Kidney epithelial cell (primary cell): ENCODE data around the gene CTSW. TPM values are rescaled to one million over a fixed set of nuclear protein-coding genes. Genes with fewer than 3 reads are reported as not detected.

Experiments
- DNase-seq: peaks from one replicate; pipeline ENCODE4 v3.0.0-alpha.2; 2010; ENCODE audit warnings: low read depth
- H3K27me3 ChIP-seq: 2 replicates; pipeline ENCODE4 v1.6.0; 2011; ENCODE audit warnings: low read length; ENCODE audit not compliant: control insufficient read depth, insufficient read depth
- H3K36me3 ChIP-seq: 2 replicates; pipeline ENCODE4 v1.5.1; 2011; ENCODE audit warnings: low read length; ENCODE audit not compliant: control insufficient read depth, insufficient read depth
- H3K4me3 ChIP-seq: 2 replicates; pipeline ENCODE4 v1.5.1; 2011; ENCODE audit warnings: low read depth, mild to moderate bottlenecking, control low read depth, low read length
- total RNA-seq: library from RNA; depleted of rRNA; stranded (reverse); fragments of >200 nt; gene quantifications from 2 replicates; pipeline ENCODE4 v1.2.3, GENCODE V29; 2015
- TF ChIP-seq, protein P1 (sequence below): IDR thresholded peaks from 2 replicates; pipeline ENCODE4 v1.5.1; 2011; ENCODE audit warnings: mild to moderate bottlenecking, moderate library complexity, low read length, control low read depth, inconsistent platforms; ENCODE audit not compliant: insufficient read depth, poor library complexity, severe bottlenecking

The CTSW gene
- total RNA-seq, 1 donor from 2014 or later = not detected

DNA sequence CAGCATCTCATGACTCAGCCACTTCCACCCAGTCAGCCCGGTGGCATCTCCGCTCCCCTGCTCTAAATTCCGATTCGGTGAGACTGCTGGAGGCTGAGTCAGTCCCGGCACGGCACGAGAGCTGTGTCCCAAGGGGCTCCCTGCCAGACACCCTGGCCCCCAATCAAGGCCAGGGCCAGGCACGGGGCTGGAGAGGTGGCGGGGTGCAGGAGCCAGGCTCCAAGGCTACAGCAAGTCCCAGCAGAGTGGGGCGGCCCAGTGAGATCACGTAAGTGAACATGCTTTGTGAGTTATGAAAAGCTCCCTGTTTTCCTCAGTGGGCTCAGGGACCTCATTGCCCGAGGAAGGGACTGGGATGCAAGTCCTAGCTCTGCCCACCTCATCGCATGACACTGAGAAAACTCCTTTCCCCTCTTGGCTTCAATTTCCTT lies 36.2 kb downstream of the CTSW start:
- Histone ChIP-seq H3K36me3 (no peaks in the 10 kb centered on the region), H3K4me3 (no peak overlapping the region), H3K27me3 (no peaks in the 10 kb centered on the region)
- peak; percentile 93 for DNase-seq
- TF ChIP-seq, protein P1, sequence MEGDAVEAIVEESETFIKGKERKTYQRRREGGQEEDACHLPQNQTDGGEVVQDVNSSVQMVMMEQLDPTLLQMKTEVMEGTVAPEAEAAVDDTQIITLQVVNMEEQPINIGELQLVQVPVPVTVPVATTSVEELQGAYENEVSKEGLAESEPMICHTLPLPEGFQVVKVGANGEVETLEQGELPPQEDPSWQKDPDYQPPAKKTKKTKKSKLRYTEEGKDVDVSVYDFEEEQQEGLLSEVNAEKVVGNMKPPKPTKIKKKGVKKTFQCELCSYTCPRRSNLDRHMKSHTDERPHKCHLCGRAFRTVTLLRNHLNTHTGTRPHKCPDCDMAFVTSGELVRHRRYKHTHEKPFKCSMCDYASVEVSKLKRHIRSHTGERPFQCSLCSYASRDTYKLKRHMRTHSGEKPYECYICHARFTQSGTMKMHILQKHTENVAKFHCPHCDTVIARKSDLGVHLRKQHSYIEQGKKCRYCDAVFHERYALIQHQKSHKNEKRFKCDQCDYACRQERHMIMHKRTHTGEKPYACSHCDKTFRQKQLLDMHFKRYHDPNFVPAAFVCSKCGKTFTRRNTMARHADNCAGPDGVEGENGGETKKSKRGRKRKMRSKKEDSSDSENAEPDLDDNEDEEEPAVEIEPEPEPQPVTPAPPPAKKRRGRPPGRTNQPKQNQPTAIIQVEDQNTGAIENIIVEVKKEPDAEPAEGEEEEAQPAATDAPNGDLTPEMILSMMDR = no peak

DNA sequence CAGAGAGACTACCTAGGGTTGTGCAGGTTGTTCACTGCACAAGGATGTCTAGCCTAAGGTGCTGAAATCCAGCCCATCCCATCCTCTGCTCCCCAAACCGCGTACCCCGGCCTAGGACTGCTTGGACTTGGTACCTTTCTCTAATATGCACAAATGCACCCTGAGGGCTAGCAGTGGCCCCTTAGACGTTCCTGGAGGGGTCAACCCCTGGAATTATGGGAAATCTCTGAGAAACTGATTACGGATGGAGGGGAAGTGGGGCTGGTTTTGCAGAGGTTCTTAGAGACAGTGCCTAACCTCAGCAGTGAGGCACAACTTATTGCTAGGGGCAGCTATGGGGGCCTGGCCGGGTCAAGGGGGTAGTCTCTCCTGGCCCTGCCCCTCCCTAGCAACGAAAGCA lies 36.8 kb downstream of the CTSW start:
- no peaks in the 10 kb centered on the region for H3K36me3 ChIP-seq
- TF ChIP-seq, protein P1 = no peak
- DNase-seq = no peak
- H3K27me3 ChIP-seq = no peaks in the 10 kb centered on the region
- H3K4me3 ChIP-seq = no peak overlapping the region

DNA sequence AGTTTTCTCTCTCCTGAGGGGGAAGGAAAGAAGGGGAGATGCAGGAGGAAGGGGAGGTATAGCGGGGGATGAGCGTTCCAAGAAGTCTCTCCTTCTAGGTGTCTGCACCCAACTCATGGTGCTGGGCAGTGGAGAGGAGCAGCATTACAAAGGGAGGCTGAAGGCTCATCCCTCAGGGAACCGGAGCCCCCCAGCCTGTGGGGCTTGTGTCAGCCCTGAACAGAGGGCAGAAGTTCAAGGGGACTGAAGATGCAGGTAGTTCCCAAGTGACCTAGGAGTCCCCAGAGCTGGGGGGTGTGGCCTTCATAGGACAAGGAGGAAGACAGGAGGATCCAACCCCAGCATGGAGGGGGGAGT lies 37.4 kb downstream of the CTSW start:
- no peaks in the 10 kb centered on the region for H3K36me3 ChIP-seq
- TF ChIP-seq, protein P1 = no peak
- no peak overlapping the region for H3K4me3 ChIP-seq
- H3K27me3 ChIP-seq = no peaks in the 10 kb centered on the region
- DNase-seq = no peak

DNA sequence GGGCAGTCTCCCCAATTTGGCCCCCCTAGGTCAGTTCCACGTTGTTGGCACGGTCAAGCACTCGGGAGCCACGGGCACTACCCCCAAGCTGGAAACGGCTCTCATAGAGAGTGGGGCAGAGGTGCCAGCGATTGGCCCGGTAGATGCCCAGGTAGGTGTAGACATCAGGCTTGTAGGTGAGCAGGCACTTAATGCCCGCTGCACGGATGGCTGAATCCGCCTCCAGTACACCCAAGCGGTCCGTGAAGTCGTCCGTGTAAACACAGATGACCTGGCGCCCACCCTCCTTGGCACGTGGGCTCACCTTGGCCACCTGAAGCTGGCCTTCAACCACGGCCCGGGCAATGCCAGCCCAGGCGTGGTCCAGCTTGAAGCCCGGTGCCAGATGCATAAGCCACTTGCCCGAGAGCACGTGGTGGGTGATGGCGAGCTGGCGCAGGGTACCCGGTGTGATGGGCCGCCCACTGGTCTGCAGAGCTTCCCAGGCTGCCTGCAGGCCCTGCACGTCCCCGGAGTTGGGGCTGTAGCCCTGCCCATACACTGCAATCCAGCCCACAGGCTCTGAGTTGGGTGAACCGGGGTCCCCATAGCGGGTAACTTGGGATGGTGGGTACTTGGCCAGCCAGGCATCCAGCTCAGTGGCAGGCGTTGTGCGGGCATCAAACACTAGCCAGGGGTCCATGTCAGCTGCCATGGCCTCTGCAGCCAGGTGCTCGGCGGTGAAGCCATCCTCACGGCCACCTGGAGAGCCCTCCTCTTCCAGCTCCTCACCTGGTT lies 38.0 kb downstream of the CTSW start:
- DNase-seq = no peak
- TF ChIP-seq, protein P1 = no peak
- Histone ChIP-seq H3K27me3 (no peaks in the 10 kb centered on the region), H3K36me3 (no peaks in the 10 kb centered on the region), H3K4me3 (peak overlapping the region; percentile 79)

DNA sequence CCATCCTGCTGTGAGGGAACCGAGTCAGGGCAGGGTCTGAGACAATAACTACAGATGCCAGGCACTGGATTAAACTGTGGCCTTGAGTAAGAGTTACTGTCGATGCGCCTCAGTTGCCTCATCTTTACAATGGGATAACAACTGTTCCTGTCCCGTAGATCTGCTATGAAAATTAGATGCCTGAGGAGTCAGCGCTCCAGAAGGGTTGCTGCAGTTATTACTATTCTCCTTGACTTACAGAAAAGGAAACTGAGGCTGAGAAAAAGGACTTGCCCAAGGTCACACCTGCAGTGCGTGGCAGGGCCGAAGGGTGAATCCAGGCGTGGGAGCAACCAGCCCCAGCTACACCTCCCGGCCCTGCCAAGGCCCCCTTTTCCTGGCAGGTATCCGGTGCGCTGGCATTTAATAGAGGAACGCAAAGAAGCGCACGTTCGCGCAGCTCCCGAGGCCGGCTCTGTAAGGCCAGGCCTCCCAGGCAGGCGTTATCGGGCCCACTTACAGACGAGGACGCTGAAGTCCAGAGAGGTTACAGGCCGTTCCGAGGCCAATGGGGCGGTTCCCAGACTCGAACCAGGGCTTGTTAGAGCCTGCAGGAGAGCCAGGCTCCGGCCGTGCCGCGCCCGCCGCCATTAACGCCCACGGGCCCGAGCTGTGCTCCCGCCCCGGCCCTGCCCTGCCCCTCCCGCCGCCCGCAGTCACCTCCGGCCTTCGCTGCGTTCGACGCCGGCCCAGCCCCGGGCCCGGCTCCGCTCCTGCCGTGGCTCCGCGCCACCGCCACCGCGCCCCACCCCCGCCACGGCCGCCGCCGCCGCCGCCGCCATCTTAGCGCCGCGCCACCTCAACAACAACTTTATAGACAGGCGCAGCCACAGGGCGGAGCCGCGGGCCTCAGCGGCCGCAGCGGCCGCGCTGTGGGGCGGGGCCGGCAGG lies 38.8 kb downstream of the CTSW start, which contains the start of gene C11orf68:
Gene C11orf68, minus strand, starts transcription at position 852 of the 930 bp plus-strand sequence. Its CDS starts 31 bp downstream, at position 821.
- H3K27me3 ChIP-seq = no peaks in the 10 kb centered on the region
- no peaks in the 10 kb centered on the region for H3K36me3 ChIP-seq
- TF ChIP-seq, protein P1 = no peak
- no peak for DNase-seq
- H3K4me3 ChIP-seq = peak within 1 kb of the TSS; percentile 88
